HCT116 (cell line): ENCODE measurements around the gene SLC27A4. TPM values are rescaled to one million over a fixed set of nuclear protein-coding genes. Genes with fewer than 3 reads are reported as not detected.

Source experiments
- ATAC-seq: fragments of 200-7000 bp; cut with Tn5 transposase; 2 replicates; pipeline ENCODE4 v1.9.1; 2020; ENCODE audit warnings: mild to moderate bottlenecking, moderate library complexity
- BruUV-seq: library from RNA; stranded (reverse); fragments of 400-500 nt; replicated peaks from 2 replicates; lab custom pipeline; 2021; lab: Mats Ljungman, UMichigan
- CTCF ChIA-PET: fragments of 300-600 bp; sonication (Branson Sonifier 250); formaldehyde crosslinking; loops from one replicate; lab custom pipeline; 2021; ENCODE audit warnings: antibody characterized with exemption; lab: Charles Lee
- POLR2A ChIA-PET: fragments of 300-600, 350-600 bp; sonication (Branson Sonifier 250); formaldehyde crosslinking; loops from one replicate; lab custom pipeline; 2021; ENCODE audit warnings: antibody characterized with exemption; lab: Charles Lee
- RAD21 ChIA-PET, 2 experiments: fragments of 300-600 bp; sonication (Branson Sonifier 250); formaldehyde crosslinking; loops; one replicate each; lab custom pipeline; 2023; ENCODE audit warnings: low total read pairs in 2 of 2; ENCODE audit not compliant: uncharacterized antibody in 2 of 2, unreplicated experiment in 2 of 2, low non-redundant PET in 1 of 2; lab: Charles Lee
- DNase-seq: peaks from one replicate; pipeline ENCODE4 v3.0.0-alpha.2; 2010; ENCODE audit warnings: low read depth, low spot score
- H2AFZ ChIP-seq: fragments of 200-600 bp; shearing (Covaris generic), sonication (generic); 2 replicates; pipeline ENCODE4 v1.6.1; 2017; ENCODE audit warnings: low read depth, mixed run types, mixed read lengths, antibody characterized with exemption, low read length; ENCODE audit not compliant: poor library complexity, severe bottlenecking
- H3K27ac ChIP-seq: 2 replicates; pipeline ENCODE4 v1.5.1; 2012; ENCODE audit warnings: low read depth, low read length
- H3K27me3 ChIP-seq: fragments of 200-600 bp; sonication (generic); 2 replicates; pipeline ENCODE4 v1.6.1; 2016; ENCODE audit warnings: mixed run types, low read length, mixed read lengths; ENCODE audit not compliant: insufficient read depth
- H3K36me3 ChIP-seq, 2 experiments: fragments of 200-500 bp in 1 of 2; fragments of 200-600 bp in 1 of 2; sonication (Bioruptor generic) in 1 of 2; sonication (generic) in 1 of 2; 2 replicates each; pipeline versions ENCODE4 v1.5.1 to v1.6.1; 2014 to 2016; ENCODE audit warnings: low read length in 2 of 2, inconsistent platforms in 1 of 2, mixed read lengths in 1 of 2, mixed run types in 1 of 2; ENCODE audit not compliant: insufficient read depth in 2 of 2, control insufficient read depth in 1 of 2
- H3K4me1 ChIP-seq, 2 experiments: fragments of 200-600 bp in 1 of 2; sonication (generic) in 1 of 2; 2 replicates each; pipeline versions ENCODE4 v1.5.1 to v1.6.1; 2012 to 2017; ENCODE audit warnings: low read length in 2 of 2, inconsistent platforms in 1 of 2, mild to moderate bottlenecking in 1 of 2, mixed read lengths in 1 of 2, mixed run types in 1 of 2, moderate library complexity in 1 of 2; ENCODE audit not compliant: insufficient read depth in 2 of 2, control insufficient read depth in 1 of 2
- H3K4me2 ChIP-seq: fragments of 200-600 bp; sonication (generic); 2 replicates; pipeline ENCODE4 v1.6.1; 2017; ENCODE audit warnings: mixed run types, low read length, mixed read lengths
- H3K4me3 ChIP-seq, 2 experiments: fragments of 200-600 bp in 1 of 2; sonication (generic) in 1 of 2; replicated peaks in 1 of 2; 2 replicates each; pipeline ENCODE4 v1.5.1; 2011 to 2016; ENCODE audit warnings: low read length in 2 of 2, control low read depth in 1 of 2, low read depth in 1 of 2, mild to moderate bottlenecking in 1 of 2, mixed read lengths in 1 of 2, mixed run types in 1 of 2
- H3K79me2 ChIP-seq: fragments of 200-600 bp; sonication (generic); 2 replicates; pipeline ENCODE4 v1.6.1; 2017; ENCODE audit warnings: mild to moderate bottlenecking, mixed run types, low read length, moderate library complexity, mixed read lengths; ENCODE audit not compliant: insufficient read depth
- H3K9ac ChIP-seq: fragments of 200-600 bp; sonication (generic); 2 replicates; pipeline ENCODE4 v1.6.1; 2016; ENCODE audit warnings: low read length, mixed read lengths
- H3K9me2 ChIP-seq: fragments of 200-600 bp; sonication (generic), shearing (Covaris generic); 2 replicates; pipeline ENCODE4 v1.6.1; 2017; ENCODE audit warnings: mixed run types, mild to moderate bottlenecking, moderate library complexity; ENCODE audit not compliant: insufficient read depth
- H3K9me3 ChIP-seq, 2 experiments: fragments of 200-500 bp in 1 of 2; fragments of 200-600 bp in 1 of 2; sonication (Bioruptor generic) in 1 of 2; sonication (generic) in 1 of 2; 2 replicates each; pipeline ENCODE4 v1.6.1; 2014 to 2017; ENCODE audit warnings: low read length in 2 of 2, mixed read lengths in 2 of 2, inconsistent platforms in 1 of 2, low read depth in 1 of 2, mild to moderate bottlenecking in 1 of 2, mixed run types in 1 of 2, moderate library complexity in 1 of 2; ENCODE audit not compliant: control insufficient read depth in 1 of 2, insufficient read depth in 1 of 2
- H4K20me1 ChIP-seq: fragments of 200-600 bp; sonication (generic), shearing (Covaris generic); 2 replicates; pipeline ENCODE4 v1.6.1; 2017; ENCODE audit warnings: mixed run types, mild to moderate bottlenecking, moderate library complexity; ENCODE audit not compliant: insufficient read depth
- CBX3 ChIP-seq: IDR thresholded peaks from 2 replicates; pipeline ENCODE4 v1.6.1; 2012; ENCODE audit warnings: low read depth
- EGR1 ChIP-seq: IDR thresholded peaks from 2 replicates; pipeline ENCODE4 v1.6.1; 2012; ENCODE audit warnings: low read depth
- ELF1 ChIP-seq: IDR thresholded peaks from 2 replicates; pipeline ENCODE4 v1.6.1; 2012; ENCODE audit warnings: low read depth, borderline replicate concordance
- EZH2phosphoT487 ChIP-seq: fragments of 200-600 bp; IDR thresholded peaks from 2 replicates; pipeline ENCODE4 v1.6.1; 2018; ENCODE audit warnings: antibody characterized with exemption, borderline replicate concordance
- FOSL1 ChIP-seq: IDR thresholded peaks from 2 replicates; pipeline ENCODE4 v1.6.1; 2012; ENCODE audit warnings: low read depth
- JUND ChIP-seq: IDR thresholded peaks from 2 replicates; pipeline ENCODE4 v1.6.1; 2012
- POLR2A ChIP-seq: IDR thresholded peaks from 2 replicates; pipeline ENCODE4 v1.7.0; 2011; ENCODE audit warnings: borderline replicate concordance; ENCODE audit not compliant: insufficient read depth, insufficient read length; ENCODE audit errors: extremely low read depth
- POLR2AphosphoS5 ChIP-seq: IDR thresholded peaks from 2 replicates; pipeline ENCODE4 v1.6.1; 2011; ENCODE audit warnings: mild to moderate bottlenecking, low read depth, low read length, moderate library complexity
- SIN3A ChIP-seq: IDR thresholded peaks from 2 replicates; pipeline ENCODE4 v1.6.1; 2012; ENCODE audit warnings: low read depth
- SP1 ChIP-seq: IDR thresholded peaks from 2 replicates; pipeline ENCODE4 v1.6.1; 2012; ENCODE audit warnings: low read depth
- SRF ChIP-seq: IDR thresholded peaks from 2 replicates; pipeline ENCODE4 v1.6.1; 2012; ENCODE audit warnings: low read depth
- TCF7L2 ChIP-seq: IDR thresholded peaks from 2 replicates; pipeline ENCODE4 v1.7.0; 2011; ENCODE audit warnings: borderline replicate concordance, inconsistent platforms; ENCODE audit not compliant: insufficient read depth, insufficient read length; ENCODE audit errors: extremely low read depth
- YY1 ChIP-seq: IDR thresholded peaks from 2 replicates; pipeline ENCODE4 v1.6.1; 2011; ENCODE audit warnings: low read length, low read depth, moderate library complexity, mild to moderate bottlenecking; ENCODE audit not compliant: insufficient replicate concordance; ENCODE audit errors: extremely low read depth
- ZFX ChIP-seq: fragments of 450-650 bp; IDR thresholded peaks from 2 replicates; pipeline ENCODE4 v1.6.1; 2017
- ZNF274 ChIP-seq: fragments of 200-500 bp; sonication (Bioruptor generic); IDR thresholded peaks from 2 replicates; pipeline ENCODE4 v1.6.1; 2014; ENCODE audit warnings: mild to moderate bottlenecking, low read depth, low read length, inconsistent platforms
- intact Hi-C: fragments of 100-400 bp; cut with micrococcal nuclease; formaldehyde crosslinking; loops from 2 replicates; pipeline ENCODE4 v1.10.0; 2022
- total RNA-seq: library from RNA; stranded (reverse); gene quantifications from one replicate; pipeline ENCODE4 v1.2.1, GENCODE V29; 2021; ENCODE audit not compliant: unreplicated experiment
- TF ChIP-seq, protein P1 (sequence below): IDR thresholded peaks from 2 replicates; pipeline ENCODE4 v1.6.1; 2012
- TF ChIP-seq, protein P2 (sequence below): IDR thresholded peaks from 2 replicates; pipeline ENCODE4 v1.6.1; 2011; ENCODE audit warnings: mild to moderate bottlenecking, low read length, moderate library complexity; ENCODE audit not compliant: insufficient replicate concordance; ENCODE audit errors: extremely low read depth
- TF ChIP-seq, protein P3 (sequence below): IDR thresholded peaks from 2 replicates; pipeline ENCODE4 v1.6.1; 2012

SLC27A4 gene
- total RNA-seq, 1 experiment from 2014 or later, result 33.9 TPM

DNA sequence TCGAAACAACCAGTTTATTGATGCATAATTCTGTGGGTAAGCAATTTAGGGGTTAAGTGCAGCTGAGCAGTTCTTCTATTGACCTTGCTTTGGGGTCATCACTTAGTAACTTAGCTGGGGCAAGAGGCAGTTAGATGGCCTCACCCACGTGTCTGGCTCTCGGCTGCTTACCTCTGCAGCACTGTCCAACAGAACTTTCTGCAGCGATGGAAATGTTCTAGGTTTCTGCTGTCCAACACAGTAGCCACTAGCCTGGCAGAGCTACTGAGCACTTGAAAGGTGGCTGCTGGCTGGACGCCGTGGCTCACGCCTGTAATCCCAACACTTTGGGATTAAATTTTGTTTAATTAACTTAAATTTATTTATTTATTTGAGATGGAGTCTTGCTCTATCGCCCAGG is 17.8 kb downstream of the SLC27A4 start:
- H3K79me2 ChIP-seq, result no peaks in the 10 kb centered on the region
- DNase-seq (no peak), ATAC-seq (no peak)
- H3K4me2 ChIP-seq, result no peak overlapping the region
- ChIA-PET RAD21 (no interaction called here), CTCF (interaction anchor here (1.6 kb wide), 1 partner anchor 13 kb away, joined by 4 read pairs; the partner anchor contains the start of gene URM1), POLR2A (no interaction called here)
- peaks cover 4 to 9% of the 10 kb centered on the region in 2 experiments for H3K36me3 ChIP-seq
- H3K27ac ChIP-seq, result no peak overlapping the region
- H4K20me1 ChIP-seq, result no peaks in the 10 kb centered on the region
- no peak overlapping the region for H3K4me3 ChIP-seq
- peaks cover 7 to 28% of the 10 kb centered on the region in 2 experiments; a peak in 3 of 4 replicates for H3K4me1 ChIP-seq
- no peak overlapping the region for H3K9ac ChIP-seq
- no peaks in the 10 kb centered on the region for H3K9me3 ChIP-seq
- TF ChIP-seq CBX3 (no peak), ELF1 (no peak), EGR1 (no peak), POLR2A (no peak), YY1 (no peak), SP1 (no peak), TCF7L2 (no peak), POLR2AphosphoS5 (no peak), SIN3A (no peak), SRF (no peak)
- TF ChIP-seq, protein P1, sequence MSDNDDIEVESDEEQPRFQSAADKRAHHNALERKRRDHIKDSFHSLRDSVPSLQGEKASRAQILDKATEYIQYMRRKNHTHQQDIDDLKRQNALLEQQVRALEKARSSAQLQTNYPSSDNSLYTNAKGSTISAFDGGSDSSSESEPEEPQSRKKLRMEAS, result no peak
- intact Hi-C loops, result no loop called here
- no peaks in the 10 kb centered on the region for H3K9me2 ChIP-seq
- no peak overlapping the region for H2AFZ ChIP-seq
- H3K27me3 ChIP-seq, result no peaks in the 10 kb centered on the region
- no TSS peak for BruUV-seq

DNA sequence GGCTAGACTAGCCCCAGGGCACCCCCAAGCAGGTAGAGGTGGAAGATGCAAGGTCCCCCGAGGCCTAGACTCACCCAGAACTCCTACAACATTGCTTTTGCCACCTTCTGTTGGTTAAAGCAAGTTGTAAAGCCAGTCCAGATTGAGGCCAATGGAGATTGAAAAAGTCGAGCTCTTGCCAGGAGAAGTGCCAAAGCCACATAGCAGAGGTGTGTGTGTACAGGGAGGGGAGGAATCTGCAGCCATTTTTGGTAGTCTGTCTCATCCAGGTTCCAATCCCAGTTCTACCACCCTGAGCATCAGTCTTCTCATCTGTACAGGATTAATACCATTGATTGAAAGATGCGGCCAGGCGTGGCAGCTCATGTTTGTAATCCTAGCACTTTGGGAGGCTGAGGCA is 18.5 kb downstream of the SLC27A4 start:
- Histone ChIP-seq H3K27ac (no peak overlapping the region), H3K4me1 (peaks cover 7 to 28% of the 10 kb centered on the region in 2 experiments; a peak in 3 of 4 replicates), H3K79me2 (no peaks in the 10 kb centered on the region), H3K9me2 (no peaks in the 10 kb centered on the region), H3K36me3 (peaks cover 0 to 9% of the 10 kb centered on the region in 2 experiments; a peak in 2 of 4 replicates), H3K4me3 (no peak overlapping the region), H4K20me1 (no peaks in the 10 kb centered on the region), H3K9me3 (no peaks in the 10 kb centered on the region), H3K4me2 (no peak overlapping the region; the same call in 1 of the 2 replicates), H3K27me3 (no peaks in the 10 kb centered on the region), H2AFZ (no peak overlapping the region), H3K9ac (no peak overlapping the region)
- ATAC-seq, result no peak
- ChIA-PET RAD21 (no interaction called here), POLR2A (no interaction called here), CTCF (interaction anchor here (1.6 kb wide), 1 partner anchor 12 kb away, joined by 4 read pairs; the partner anchor contains the start of gene URM1)
- BruUV-seq, result no TSS peak
- no peak for DNase-seq
- intact Hi-C loops, result no loop called here
- TF ChIP-seq CBX3, result no peak
- no peak for TF ChIP-seq ZFX
- no peak for TF ChIP-seq ZNF274
- TF ChIP-seq TCF7L2, result no peak
- no peak for TF ChIP-seq SP1
- TF ChIP-seq ELF1, result no peak
- TF ChIP-seq YY1, result no peak
- no peak for TF ChIP-seq FOSL1
- TF ChIP-seq EGR1, result no peak
- TF ChIP-seq, protein P1, result no peak
- TF ChIP-seq, protein P2, sequence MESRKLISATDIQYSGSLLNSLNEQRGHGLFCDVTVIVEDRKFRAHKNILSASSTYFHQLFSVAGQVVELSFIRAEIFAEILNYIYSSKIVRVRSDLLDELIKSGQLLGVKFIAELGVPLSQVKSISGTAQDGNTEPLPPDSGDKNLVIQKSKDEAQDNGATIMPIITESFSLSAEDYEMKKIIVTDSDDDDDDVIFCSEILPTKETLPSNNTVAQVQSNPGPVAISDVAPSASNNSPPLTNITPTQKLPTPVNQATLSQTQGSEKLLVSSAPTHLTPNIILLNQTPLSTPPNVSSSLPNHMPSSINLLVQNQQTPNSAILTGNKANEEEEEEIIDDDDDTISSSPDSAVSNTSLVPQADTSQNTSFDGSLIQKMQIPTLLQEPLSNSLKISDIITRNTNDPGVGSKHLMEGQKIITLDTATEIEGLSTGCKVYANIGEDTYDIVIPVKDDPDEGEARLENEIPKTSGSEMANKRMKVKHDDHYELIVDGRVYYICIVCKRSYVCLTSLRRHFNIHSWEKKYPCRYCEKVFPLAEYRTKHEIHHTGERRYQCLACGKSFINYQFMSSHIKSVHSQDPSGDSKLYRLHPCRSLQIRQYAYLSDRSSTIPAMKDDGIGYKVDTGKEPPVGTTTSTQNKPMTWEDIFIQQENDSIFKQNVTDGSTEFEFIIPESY, result no peak
- no peak for TF ChIP-seq SRF
- TF ChIP-seq, protein P3, sequence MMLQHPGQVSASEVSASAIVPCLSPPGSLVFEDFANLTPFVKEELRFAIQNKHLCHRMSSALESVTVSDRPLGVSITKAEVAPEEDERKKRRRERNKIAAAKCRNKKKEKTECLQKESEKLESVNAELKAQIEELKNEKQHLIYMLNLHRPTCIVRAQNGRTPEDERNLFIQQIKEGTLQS, result no peak
- TF ChIP-seq EZH2phosphoT487, result no peak
- no peak for TF ChIP-seq SIN3A
- no peak for TF ChIP-seq JUND
